ENCODE data around the gene CPOX. TPM values are rescaled to one million over a fixed set of nuclear protein-coding genes. Genes with fewer than 3 reads are reported as not detected.

CPOX gene
- total and polyA plus RNA-seq, 4 experiments from 2014 or later, result 3.3 to 41.3 (median 24.6) TPM

DNA sequence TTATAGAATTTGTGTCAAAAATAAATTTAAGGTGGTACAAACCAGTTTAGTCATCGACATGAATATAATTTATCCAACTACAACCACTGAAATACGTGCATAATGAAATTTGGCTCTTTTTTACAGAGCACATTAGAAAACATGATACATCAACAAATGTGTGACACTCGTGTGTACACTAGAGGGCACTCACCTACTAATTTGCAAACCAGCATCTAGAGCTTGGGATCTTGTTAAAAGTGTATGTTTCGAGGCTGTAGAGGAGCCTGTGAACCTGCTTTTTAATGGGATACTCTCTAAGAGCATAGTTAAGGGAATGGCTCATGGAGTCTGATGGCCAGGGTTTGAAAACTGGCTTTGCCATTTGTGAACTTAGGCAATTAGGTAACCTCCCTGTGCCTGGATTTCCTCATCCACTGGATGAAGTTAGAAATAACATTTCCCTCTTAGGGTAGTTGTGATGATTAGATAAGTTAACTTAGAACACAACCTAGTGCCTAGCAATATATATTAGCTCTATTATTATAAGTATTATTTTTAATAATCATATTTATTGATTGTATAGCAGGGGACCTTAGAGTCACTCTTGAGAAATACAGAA lies 8.8 kb upstream of the CPOX start:
- ChIA-PET CTCF (ENCODE audit: partially characterized antibody) (interaction anchor here (0.7 to 3.5 kb wide), 12 partner anchors 9 to 591 kb away, joined by 3 to 26 read pairs (median 4); partner anchors contain the start of genes CPOX and DCBLD2), POLR2A (ENCODE audit: partially characterized antibody) (interaction anchor here (0.8 to 1.5 kb wide), 2 partner anchors 9 to 81 kb away, joined by 3 read pairs; partner anchors contain the start of gene CPOX)
- Histone ChIP-seq H3K4me1 (ENCODE audit: insufficient read depth, low read length) (no peaks in the 10 kb centered on the region), H3K9me3 (ENCODE audit: control insufficient read depth in 1 of 2, low read length in 2 of 2) (no peaks in the 10 kb centered on the region), H3K4me3 (ENCODE audit: low read length in 2 of 2) (no peak overlapping the region), H3K36me3 (ENCODE audit: insufficient read depth, low read length) (no peaks in the 10 kb centered on the region), H3K27ac (ENCODE audit: low read depth, low read length) (no peak overlapping the region), H3K27me3 (ENCODE audit: insufficient read depth, low read length) (no peaks in the 10 kb centered on the region)
- DNase-seq, result peak in 3 of 5 donors; percentile 10 to 26 (median 24)
- intact Hi-C loops (cut with micrococcal nuclease), result loop anchor here (5.0 kb wide), 1 partner anchor 210 kb away; no protein-coding TSS in a partner anchor
- Mint-ChIP-seq H3K9me3 (peaks cover 0 to 3% (median under 1%) of the 10 kb centered on the region in 8 donors), H3K4me3 (no peak overlapping the region), H3K36me3 (no peaks in the 10 kb centered on the region), H3K27me3 (peaks cover 7 to 12% of the 10 kb centered on the region in 2 donors), H3K4me1 (no peaks in the 10 kb centered on the region), H3K27ac (no peak overlapping the region)

DNA sequence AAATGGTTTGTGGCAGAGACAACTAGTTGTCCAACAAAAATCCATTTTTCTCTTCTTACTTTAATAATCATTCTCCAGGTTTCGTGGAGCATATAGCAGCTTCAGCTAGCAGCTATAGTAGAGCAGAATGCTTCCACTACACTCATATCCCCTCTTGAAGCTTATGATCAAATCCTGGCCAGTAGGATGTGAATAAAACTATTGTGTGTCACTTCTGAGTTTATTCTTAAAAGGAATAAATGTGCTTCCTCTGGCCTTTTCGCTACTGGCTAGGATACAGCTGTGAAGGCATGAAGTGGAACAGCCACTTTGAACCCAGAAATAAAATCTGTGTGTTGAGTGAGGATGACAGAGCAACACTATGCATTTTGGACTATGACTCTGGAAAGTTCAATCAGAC lies 7.8 kb upstream of the CPOX start:
- DNase-seq, result no peak
- ChIA-PET CTCF (ENCODE audit: partially characterized antibody) (interaction anchor here (1.1 to 3.5 kb wide), 4 partner anchors 10 to 413 kb away, joined by 3 to 26 read pairs (median 6); partner anchors contain the start of gene CPOX), POLR2A (ENCODE audit: partially characterized antibody) (interaction anchor here (1.5 kb wide), 1 partner anchor 80 kb away, joined by 3 read pairs; no protein-coding TSS in a partner anchor)
- Mint-ChIP-seq H3K9me3 (peaks cover 0 to 2% (median 0%) of the 10 kb centered on the region in 8 donors), H3K27me3 (peaks cover 5 to 11% of the 10 kb centered on the region in 2 donors), H3K27ac (no peak overlapping the region), H3K36me3 (no peaks in the 10 kb centered on the region), H3K4me3 (no peak overlapping the region), H3K4me1 (peaks cover 0 to 2% (median 0%) of the 10 kb centered on the region in 4 donors)
- Histone ChIP-seq H3K27me3 (ENCODE audit: insufficient read depth, low read length) (no peaks in the 10 kb centered on the region), H3K9me3 (ENCODE audit: control insufficient read depth in 1 of 2, low read length in 2 of 2) (no peaks in the 10 kb centered on the region), H3K36me3 (ENCODE audit: insufficient read depth, low read length) (no peaks in the 10 kb centered on the region), H3K4me3 (ENCODE audit: low read length in 2 of 2) (no peak overlapping the region), H3K4me1 (ENCODE audit: insufficient read depth, low read length) (no peaks in the 10 kb centered on the region), H3K27ac (ENCODE audit: low read depth, low read length) (no peak overlapping the region)
- intact Hi-C loops (cut with micrococcal nuclease), result loop anchor here (5.0 kb wide), 1 partner anchor 211 kb away; no protein-coding TSS in a partner anchor

- H3K36me3 ChIP-seq (ENCODE audit: insufficient read depth, low read length), result no peaks in the 10 kb centered on the region
- H3K27me3 ChIP-seq (ENCODE audit: insufficient read depth, low read length), result no peaks in the 10 kb centered on the region
- POLR2A ChIA-PET (ENCODE audit: partially characterized antibody), result no interaction called here
- H3K4me1 Mint-ChIP-seq, result peaks cover 0 to 2% (median 0%) of the 10 kb centered on the region in 4 donors
- CTCF ChIA-PET (ENCODE audit: partially characterized antibody), result interaction anchor here (0.9 to 3.5 kb wide), 5 partner anchors 9 to 413 kb away, joined by 3 to 26 read pairs (median 5); partner anchors contain the start of gene CPOX
- no peak overlapping the region for H3K27ac Mint-ChIP-seq
- no peaks in the 10 kb centered on the region for H3K9me3 ChIP-seq (ENCODE audit: control insufficient read depth in 1 of 2, low read length in 2 of 2)
- peaks cover 2 to 9% of the 10 kb centered on the region in 2 donors for H3K27me3 Mint-ChIP-seq
- intact Hi-C loops (cut with micrococcal nuclease), result loop anchor here (5.0 kb wide), 1 partner anchor 212 kb away; no protein-coding TSS in a partner anchor
- no peaks in the 10 kb centered on the region for H3K36me3 Mint-ChIP-seq
- no peak overlapping the region for H3K4me3 Mint-ChIP-seq
- no peaks in the 10 kb centered on the region for H3K4me1 ChIP-seq (ENCODE audit: insufficient read depth, low read length)
- DNase-seq, result no peak
- peaks cover 0 to 2% (median 0%) of the 10 kb centered on the region in 8 donors for H3K9me3 Mint-ChIP-seq
- H3K27ac ChIP-seq (ENCODE audit: low read depth, low read length), result no peak overlapping the region
- H3K4me3 ChIP-seq (ENCODE audit: low read length in 2 of 2), result no peak overlapping the region
These were observed 7.1 kb upstream of the CPOX start for GRCh38 chr3:98600412-98601095.

GRCh38 chr3:98599647-98600411 lies 6.4 kb upstream of the CPOX start:
- Histone ChIP-seq H3K36me3 (ENCODE audit: insufficient read depth, low read length) (no peaks in the 10 kb centered on the region), H3K27ac (ENCODE audit: low read depth, low read length) (no peak overlapping the region), H3K27me3 (ENCODE audit: insufficient read depth, low read length) (no peaks in the 10 kb centered on the region), H3K4me1 (ENCODE audit: insufficient read depth, low read length) (no peaks in the 10 kb centered on the region), H3K4me3 (ENCODE audit: low read length in 2 of 2) (no peak overlapping the region), H3K9me3 (ENCODE audit: control insufficient read depth in 1 of 2, low read length in 2 of 2) (no peaks in the 10 kb centered on the region)
- DNase-seq, result no peak
- ChIA-PET POLR2A (ENCODE audit: partially characterized antibody) (no interaction called here), CTCF (ENCODE audit: partially characterized antibody) (interaction anchor here (0.9 to 3.5 kb wide), 5 partner anchors 9 to 412 kb away, joined by 3 to 26 read pairs (median 5); partner anchors contain the start of gene CPOX)
- H3K4me1 Mint-ChIP-seq, result peaks cover 0 to 2% (median 0%) of the 10 kb centered on the region in 4 donors
- no peak overlapping the region for H3K4me3 Mint-ChIP-seq
- no peak overlapping the region for H3K27ac Mint-ChIP-seq
- intact Hi-C loops (cut with micrococcal nuclease), result loop anchor here (5.0 kb wide), 2 partner anchors 212 to 1152 kb away; no protein-coding TSS in a partner anchor
- H3K27me3 Mint-ChIP-seq, result peaks cover 0 to 7% of the 10 kb centered on the region in 2 donors
- no peaks in the 10 kb centered on the region for H3K36me3 Mint-ChIP-seq
- peaks cover 0 to 2% (median 0%) of the 10 kb centered on the region in 8 donors for H3K9me3 Mint-ChIP-seq

- Histone ChIP-seq H3K36me3 (ENCODE audit: insufficient read depth, low read length) (no peaks in the 10 kb centered on the region), H3K4me3 (ENCODE audit: low read length in 2 of 2) (no peak overlapping the region), H3K4me1 (ENCODE audit: insufficient read depth, low read length) (peaks cover 5% of the 10 kb centered on the region), H3K27me3 (ENCODE audit: insufficient read depth, low read length) (no peaks in the 10 kb centered on the region), H3K27ac (ENCODE audit: low read depth, low read length) (no peak overlapping the region), H3K9me3 (ENCODE audit: control insufficient read depth in 1 of 2, low read length in 2 of 2) (no peaks in the 10 kb centered on the region)
- H3K4me3 Mint-ChIP-seq, result no peak overlapping the region
- peaks cover 5 to 8% (median 6%) of the 10 kb centered on the region in 4 donors for H3K4me1 Mint-ChIP-seq
- no peak overlapping the region for H3K27ac Mint-ChIP-seq
- no peak for DNase-seq
- CTCF ChIA-PET (ENCODE audit: partially characterized antibody), result interaction anchor here (0.7 to 4.2 kb wide), 12 partner anchors 9 to 555 kb away, joined by 3 to 26 read pairs (median 3); partner anchors contain the start of gene CLDND1
- H3K9me3 Mint-ChIP-seq, result no peaks in the 10 kb centered on the region
- POLR2A ChIA-PET (ENCODE audit: partially characterized antibody), result no interaction called here
- H3K27me3 Mint-ChIP-seq, result no peaks in the 10 kb centered on the region
- peaks cover 0 to 2% of the 10 kb centered on the region in 2 donors for H3K36me3 Mint-ChIP-seq
- intact Hi-C loops (cut with micrococcal nuclease), result loop anchor here (5.0 kb wide), 1 partner anchor 1154 kb away; no protein-coding TSS in a partner anchor
These were observed 5.1 kb upstream of the CPOX start for GRCh38 chr3:98598492-98598891.

GRCh38 chr3:98596541-98597500 lies 3.4 kb upstream of the CPOX start:
- Mint-ChIP-seq H3K36me3 (peaks cover 0 to 10% of the 10 kb centered on the region in 2 donors), H3K4me1 (peaks cover 15 to 20% (median 18%) of the 10 kb centered on the region in 4 donors), H3K4me3 (peak overlapping the region in 1 of 8 donors; percentile 0), H3K27me3 (no peaks in the 10 kb centered on the region), H3K27ac (peak overlapping the region in 1 of 7 donors; percentile 2), H3K9me3 (no peaks in the 10 kb centered on the region)
- Histone ChIP-seq H3K4me1 (ENCODE audit: insufficient read depth, low read length) (peaks cover 16% of the 10 kb centered on the region), H3K36me3 (ENCODE audit: insufficient read depth, low read length) (no peaks in the 10 kb centered on the region), H3K27me3 (ENCODE audit: insufficient read depth, low read length) (no peaks in the 10 kb centered on the region), H3K27ac (ENCODE audit: low read depth, low read length) (no peak overlapping the region), H3K9me3 (ENCODE audit: control insufficient read depth in 1 of 2, low read length in 2 of 2) (no peaks in the 10 kb centered on the region), H3K4me3 (ENCODE audit: low read length in 2 of 2) (no peak overlapping the region)
- ChIA-PET CTCF (ENCODE audit: partially characterized antibody) (interaction anchor here (0.6 to 4.2 kb wide), 21 partner anchors 9 to 1784 kb away, joined by 3 to 26 read pairs (median 4); partner anchors contain the start of gene CLDND1), POLR2A (ENCODE audit: partially characterized antibody) (interaction anchor here (1.1 kb wide), 1 partner anchor 40 kb away, joined by 3 read pairs; no protein-coding TSS in a partner anchor)
- intact Hi-C loops (cut with micrococcal nuclease), result loop anchor here (1.0 to 5.0 kb wide), 2 partner anchors 558 to 1155 kb away; no protein-coding TSS in a partner anchor
- DNase-seq, result peak in 4 of 5 donors; percentile 33 to 44 (median 38)
